ENCODE results near the gene PDZD7. TPM values are rescaled to one million over a fixed set of nuclear protein-coding genes. Genes with fewer than 3 reads are reported as not detected.
A peak's percentile ranks its signal among the peaks of the same experiment; 100 is the strongest.

The PDZD7 gene
- total RNA-seq, 1 donor from 2014 or later: 0.48 TPM

DNA sequence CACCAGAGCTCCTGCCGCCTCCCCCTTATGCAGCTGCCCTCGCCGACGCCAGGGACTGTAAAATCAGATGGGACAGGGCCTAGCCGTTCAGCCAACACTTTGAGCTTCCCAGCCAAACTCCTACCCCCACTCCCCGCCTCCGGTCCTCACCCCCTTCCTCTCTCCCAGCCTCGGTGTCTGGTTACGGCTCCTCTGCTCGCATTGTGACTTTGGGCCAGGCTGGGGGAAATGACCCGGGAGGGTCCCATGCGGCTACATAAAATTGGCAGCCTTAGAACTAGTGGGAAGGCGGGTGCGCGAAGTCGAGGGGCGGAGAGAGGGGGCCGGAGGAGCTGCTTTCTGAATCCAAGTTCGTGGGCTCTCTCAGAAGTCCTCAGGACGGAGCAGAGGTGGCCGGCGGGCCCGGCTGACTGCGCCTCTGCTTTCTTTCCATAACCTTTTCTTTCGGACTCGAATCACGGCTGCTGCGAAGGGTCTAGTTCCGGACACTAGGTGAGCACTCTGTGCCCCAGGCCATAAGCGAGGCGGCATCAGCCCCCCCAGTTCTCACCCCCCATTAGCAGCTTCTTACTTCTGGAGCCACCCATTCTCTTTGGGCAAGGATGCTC lies 30.8 kb upstream of the PDZD7 start, which contains the start of gene KAZALD1:
TSS of gene KAZALD1 (plus strand) at position 366 of the 608 bp plus-strand sequence. CDS start 604 bp downstream, outside the sequence.
- DNase-seq (ENCODE audit: low spot score): peak; percentile 84

DNA sequence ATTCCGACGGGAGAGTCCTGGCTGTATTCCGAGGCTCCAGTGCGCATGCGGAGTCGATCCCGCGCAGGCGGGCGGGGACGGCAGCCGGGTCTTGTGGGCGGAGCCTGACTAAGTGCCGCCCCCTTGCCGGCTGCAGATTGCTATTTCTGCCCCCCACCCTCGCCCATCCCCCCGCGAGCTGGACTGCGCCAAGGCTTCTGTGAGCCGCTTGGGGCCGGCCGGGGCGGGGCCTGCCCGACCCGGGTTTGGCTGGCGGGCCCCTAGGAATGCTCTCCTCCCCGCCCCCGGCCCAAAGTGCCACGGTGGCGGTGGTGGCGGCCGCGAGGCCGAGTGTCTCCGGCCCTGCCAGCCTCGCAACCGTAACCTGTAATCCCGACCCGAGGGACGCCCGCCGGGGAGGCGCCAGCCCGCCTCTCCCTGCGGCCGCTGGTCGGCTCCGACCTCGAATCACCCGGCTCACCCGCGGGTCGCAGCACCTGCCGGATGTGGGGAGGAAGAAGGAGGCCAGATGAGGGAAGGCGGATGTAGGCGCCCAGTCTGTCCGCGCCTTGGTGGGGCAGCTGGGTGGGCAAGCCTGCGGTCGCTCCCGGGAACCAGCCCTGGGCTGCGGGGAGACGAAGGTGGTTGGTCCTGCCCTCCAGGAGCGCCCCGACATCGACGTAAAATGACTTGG lies 30.2 kb upstream of the PDZD7 start:
- DNase-seq (ENCODE audit: low spot score): peak; percentile 97

DNA sequence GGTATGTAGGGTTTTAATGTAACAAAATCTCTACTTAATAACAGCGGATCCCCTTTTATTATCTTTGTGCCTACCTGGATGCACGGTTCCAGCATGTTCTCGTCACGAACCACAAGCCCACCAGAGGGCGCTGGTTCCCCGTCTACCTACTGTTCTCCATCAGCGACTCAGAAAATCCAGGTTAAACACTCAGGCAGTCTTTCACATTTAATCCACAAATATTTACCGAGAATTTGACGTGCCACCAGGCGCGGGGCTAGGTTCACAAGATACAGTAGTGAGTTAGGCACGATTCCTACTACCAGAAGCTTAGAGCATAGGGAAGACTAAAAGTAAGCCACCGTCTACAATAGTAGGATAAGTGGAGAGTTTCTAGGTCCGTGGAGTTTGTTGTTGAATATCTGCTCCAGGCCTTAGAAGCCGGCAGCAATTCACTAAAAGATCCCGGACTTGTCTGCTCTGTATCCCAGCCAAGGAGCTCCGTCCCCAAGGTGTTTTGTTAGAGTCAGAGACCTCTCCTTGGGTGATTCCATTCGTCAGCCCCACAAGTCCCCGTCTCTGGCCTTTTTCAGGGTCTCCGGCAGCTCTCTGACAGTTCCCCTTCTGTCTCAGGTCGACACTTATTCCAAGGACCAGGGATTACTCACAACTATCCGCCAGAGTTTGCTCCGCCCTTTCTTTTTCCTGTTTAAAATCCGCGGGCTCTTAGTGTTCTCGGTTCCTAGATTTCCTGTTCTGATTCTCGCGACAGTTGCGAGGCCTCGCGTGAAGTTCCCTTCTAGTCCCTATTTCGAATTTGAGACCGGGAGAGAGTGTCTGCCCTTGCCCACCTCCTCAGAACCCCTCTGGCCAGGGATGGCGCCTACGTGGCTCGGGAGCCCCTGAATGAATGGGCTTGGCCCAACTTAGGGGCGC lies 29.4 kb upstream of the PDZD7 start:
- peak; percentile 98 for DNase-seq (ENCODE audit: low spot score)

DNA sequence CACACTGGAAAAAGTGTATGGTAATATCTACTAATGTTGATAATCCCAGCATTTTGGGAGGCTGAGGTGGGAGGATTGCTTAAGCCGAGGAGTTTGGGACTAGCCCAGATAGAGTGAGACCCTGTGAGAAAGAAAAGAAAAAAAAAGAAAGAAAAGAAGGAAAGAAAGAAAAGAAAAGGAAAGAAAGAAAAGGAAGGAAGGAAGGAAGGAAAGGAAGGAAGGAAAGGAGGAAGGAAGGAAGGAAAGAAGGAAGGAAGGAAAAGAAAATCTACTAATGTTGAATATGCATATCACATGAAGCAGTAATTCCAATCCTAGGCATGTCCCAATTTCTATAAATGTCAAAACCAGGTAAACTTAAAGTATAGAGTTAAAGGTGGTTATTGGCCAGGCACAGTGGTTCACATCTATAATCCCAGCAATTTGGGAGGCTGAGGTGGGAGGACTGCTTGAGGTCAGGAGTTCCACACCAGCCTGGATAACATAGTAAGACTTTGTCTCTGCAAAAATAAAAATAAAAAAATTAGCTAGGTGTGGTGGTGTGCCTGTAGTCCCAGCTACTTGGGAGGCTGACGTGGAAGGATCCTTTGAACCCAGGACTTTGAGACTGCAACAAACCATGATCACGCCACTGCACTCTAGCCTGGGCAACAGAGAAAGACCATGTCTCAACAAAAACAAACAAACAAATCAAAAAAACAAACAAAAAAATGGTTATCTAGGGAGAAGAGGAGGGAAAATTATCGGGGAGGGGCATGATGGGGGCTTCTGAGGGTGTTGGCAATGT lies 25.6 kb upstream of the PDZD7 start:
- DNase-seq (ENCODE audit: low spot score): no peak

DNA sequence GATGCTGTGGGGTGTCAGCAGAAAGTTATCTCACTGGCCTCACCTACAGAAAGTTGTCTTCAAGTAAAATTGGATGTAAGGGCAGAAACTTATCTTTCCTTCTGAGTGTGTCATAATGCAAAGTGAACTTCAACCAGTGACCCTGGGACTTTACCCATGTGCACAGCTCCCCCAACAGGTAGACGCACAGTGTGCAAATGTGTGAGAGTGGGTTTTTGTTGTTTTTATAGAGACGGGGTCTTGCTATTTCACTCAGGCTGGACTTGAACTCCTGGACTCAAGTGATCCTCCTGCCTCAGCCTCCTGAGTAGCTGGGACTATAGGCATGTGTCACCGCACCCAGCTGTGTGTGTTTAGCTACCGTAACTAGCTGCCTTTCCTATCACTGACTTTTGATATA lies 24.5 kb upstream of the PDZD7 start:
- DNase-seq (ENCODE audit: low spot score): no peak

DNA sequence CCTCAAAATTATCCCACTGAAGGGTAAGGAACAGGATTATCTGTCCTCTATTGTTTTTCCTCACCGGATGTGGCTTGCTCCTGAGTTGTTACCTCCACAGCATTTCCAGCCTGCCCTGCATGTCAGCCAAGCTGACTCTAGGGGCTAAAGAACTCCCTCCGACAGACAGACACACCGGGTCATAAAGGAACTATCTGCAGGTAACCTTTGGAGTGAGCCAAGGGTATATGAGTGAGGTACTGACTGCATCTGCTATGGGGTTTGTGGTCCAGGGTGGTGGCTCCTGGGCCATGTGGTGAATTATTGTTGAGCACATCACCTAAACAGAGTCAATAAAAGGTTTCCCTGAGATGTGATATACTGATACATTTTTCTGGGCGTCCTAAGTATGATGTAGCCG lies 23.9 kb upstream of the PDZD7 start:
- no peak for DNase-seq (ENCODE audit: low spot score)

DNA sequence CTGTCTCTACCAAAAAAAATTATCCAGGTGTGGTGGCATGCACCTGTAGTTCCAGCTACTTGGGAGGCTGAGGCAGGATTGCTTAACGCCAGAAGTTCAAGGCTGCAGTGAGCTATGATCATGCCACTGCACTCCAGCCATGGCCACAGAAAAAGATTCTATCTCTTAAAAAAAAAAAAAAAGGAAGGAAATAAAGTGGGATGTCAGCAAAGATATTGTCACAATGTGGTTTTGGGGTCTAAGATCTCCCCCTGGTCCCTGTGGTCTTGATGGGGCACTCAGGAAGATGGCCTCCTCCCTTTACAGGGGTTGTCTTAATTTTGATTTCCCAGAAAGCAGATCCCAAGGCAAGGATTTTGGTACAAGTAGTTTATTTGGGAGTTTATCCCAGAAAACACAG lies 23.4 kb upstream of the PDZD7 start:
- DNase-seq (ENCODE audit: low spot score): no peak

DNA sequence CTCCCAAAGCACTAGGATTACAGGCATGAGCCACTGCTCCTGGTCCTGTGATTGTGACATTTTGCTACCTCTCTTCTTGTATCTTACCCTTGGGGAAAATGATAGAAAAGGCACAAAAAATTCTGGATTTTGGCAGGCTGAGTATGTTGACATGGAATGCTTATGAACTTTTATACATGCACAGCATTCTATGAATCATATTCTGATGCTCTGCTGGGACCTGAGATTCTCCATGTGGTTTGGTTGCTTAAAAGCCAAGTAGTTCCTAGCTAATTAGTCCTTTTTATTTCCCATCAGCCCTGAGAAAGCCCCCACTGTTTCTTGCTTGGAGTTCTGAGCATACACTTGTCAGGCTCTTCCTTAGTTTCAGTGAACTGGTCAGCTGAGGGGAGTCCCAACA lies 22.6 kb upstream of the PDZD7 start:
- no peak for DNase-seq (ENCODE audit: low spot score)

DNA sequence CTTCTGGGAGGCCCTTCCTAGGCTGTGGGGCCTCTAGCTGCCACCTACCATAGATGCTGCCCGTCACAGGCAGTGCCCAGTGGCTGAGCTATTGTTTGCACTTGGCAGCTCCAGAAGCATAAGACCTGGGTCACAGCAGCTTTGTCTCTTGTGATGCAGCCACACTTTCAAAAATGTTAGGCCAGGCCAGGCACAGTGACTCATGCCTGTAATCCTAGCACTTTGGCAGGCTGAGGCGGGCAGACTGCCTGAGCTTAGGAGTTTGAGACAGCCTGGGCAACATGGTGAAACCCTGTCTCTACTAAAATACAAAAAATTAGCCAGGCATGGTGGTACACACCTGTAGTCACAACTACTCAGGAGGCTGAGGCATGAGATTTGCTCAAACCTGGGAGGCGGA lies 21.4 kb upstream of the PDZD7 start:
- no peak for DNase-seq (ENCODE audit: low spot score)

DNA sequence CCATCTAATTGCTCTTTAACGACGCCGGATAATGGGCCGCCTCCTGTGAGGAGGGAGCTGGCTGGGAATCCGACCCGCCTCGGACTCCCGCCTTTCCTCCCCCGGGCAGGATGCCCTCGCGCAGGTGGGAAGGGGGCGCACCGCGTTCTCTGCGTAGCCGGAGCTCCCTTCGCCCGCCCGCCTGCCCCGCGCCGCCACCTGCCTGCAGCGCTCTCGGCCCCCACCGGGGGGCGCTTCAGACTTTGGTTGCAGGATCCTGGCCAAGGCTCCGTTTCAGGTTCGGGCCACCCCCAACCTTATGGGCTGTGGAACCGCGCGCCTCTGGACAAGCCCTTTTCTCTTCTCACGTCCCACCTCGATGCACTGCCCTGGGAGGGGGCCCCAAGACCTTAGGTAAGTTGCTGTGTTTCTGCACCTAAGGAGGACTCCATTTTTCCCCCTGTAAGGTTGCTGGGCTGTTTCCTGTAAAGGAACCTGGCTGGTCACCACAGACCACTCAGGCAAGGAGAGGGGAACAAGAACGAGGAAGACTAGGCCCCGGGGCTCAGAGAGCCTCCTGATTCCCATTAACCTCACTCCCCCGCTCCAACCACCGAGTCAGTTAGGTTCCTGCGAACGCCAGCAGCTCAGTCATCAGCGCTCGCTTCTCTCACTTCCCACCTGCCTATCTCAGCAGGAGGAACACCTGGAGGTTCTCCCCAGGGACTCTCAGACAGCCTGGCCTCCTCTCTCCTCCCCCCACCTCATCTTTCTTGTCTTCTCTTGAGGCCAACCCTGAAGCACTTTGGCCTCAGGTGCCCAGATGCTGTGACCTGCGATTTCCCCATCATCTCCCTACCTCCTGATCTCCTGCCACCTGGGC lies 19.5 kb upstream of the PDZD7 start:
- DNase-seq (ENCODE audit: low spot score): no peak

DNA sequence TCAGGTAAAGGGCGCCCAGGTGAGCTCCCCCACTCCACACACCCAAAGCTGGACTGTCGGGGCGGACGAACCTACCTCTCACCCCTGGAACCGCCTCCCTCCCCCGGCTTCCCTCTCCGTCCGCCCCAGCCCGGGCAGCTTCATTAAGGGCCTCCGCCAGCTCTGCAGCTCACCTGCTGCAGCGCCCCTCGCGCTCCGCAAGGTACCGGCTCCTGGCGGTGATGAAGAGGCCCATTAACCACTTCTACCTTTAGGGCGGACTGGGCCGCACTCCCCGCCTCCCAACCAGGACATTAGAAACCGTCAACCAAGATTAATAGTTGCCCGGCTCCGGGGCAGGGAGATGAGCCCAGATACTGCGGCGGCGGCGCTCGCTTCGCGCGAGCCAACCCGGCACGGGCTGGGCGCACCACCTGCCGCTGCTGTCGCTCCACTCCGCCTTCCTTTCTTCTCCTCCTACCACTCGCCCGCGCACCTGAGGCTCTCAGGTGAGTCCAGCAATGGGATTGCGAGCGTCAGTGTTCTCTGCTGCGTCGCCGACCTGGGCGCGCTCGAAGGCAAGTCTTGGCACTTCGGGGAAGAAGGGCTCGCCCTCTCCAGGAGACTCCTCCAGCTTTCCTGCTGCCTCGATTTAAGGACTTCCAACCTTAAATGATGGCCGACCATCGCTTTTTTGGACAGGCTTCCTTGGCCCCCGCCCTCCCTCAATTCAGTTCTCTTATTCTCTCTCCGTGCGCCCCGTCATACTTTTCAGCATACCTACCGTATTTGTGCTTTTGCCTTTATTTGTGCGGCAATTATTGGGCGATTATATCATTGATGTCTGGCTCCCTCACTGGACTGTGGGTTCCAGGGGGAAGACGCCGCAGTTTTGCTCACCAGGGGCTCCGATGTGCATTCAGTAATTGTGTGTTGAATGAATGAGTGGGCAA lies 17.3 kb upstream of the PDZD7 start:
- DNase-seq (ENCODE audit: low spot score): no peak

DNA sequence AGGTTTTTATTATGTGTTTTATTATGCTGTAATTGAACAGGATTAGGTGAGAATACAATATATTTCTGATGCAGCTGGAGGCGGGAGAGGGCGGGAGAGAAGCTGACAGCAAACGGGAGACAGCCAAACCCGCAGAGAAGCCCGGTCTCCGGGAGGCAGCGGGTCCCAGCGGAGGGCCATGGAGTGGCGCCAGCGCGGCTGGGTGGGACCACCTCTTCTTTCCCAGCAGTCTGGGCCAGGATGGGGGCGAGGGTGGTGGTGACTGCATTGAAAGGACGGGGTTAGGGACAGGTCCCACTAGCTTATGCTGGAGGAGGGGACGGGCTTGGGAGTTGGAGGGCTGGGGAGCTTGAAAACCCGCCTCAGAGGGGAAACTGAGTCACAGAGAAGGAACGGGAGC lies 16.3 kb upstream of the PDZD7 start:
- DNase-seq (ENCODE audit: low spot score): no peak

DNA sequence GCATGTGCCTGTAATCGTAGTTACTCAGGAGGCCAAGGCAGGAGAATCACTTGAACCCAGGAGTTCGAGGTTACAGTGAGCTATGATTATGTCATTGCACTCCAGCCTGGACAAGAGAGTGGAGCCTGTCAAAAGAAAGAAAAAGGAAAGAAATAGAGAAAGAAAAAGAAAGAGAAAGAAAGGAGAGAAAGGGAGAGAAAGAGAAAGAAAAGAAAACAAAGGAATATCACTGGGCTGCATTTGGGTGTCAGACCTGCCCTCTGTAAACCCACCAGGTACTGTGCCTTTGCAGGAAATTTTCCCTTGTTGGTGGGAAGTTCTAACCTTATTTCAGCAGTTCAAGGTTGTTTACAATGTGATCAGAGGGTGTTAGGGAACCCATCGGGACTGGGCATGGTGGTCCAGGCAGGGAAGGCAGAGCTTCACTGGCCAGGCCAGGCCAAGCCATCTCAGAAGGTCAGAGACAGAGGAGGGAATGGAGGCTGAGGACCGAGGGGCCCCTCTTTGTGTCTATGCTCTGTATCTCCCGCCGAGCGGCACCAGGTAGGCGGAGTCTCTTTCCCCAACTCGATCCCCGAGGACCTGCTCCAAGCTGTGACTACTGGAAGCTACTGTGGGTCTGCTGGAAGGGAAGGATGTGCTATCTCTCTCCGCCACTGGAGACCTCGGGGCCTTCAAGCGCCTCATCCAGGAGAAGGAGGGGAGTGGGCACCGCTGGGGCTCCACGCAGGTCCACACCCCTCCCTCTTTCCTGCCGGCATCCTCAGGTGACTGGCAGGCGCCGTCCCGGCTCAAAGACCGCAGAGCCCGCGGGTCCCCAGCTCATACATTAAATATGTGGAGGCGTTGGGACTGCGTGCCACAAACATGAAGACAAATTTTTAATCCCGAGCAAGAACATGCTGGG lies 15.7 kb upstream of the PDZD7 start:
- DNase-seq (ENCODE audit: low spot score): no peak

DNA sequence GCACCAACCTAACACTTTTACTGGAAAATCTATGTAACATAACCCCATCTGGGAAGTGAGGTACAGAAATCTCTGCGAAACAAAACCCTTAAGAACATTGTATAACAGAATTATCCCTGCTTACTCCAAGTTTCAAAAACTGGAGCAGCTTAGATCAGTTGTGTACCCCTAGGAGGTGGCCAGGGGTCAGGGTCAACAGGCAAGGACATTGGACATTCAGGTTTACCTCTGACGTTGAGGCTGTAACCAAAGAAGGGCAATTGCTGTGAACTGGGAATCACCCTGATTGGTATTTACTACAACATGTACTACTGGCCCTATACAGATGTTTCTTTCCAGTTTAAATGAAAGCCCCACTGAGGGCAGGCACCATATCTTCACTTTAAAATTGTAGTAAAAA lies 13.2 kb upstream of the PDZD7 start:
- no peak for DNase-seq (ENCODE audit: low spot score)

DNA sequence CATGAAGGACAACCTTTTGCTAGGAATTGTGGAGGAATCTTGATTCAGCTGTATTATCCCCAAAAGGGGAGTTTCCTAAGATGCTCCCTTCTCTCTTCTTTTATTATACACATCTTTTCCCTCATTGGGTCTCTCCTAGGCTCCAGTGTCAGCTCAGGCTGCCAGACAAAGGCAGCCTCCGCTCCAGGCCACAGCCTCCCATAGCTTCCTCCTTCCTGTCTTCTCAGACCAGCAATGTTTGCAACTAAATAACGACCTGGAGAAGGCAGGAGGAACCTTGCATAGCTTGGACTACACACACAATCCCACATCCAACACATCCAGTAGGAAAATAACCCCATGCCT lies 12.4 kb upstream of the PDZD7 start:
- no peak for DNase-seq (ENCODE audit: low spot score)

DNA sequence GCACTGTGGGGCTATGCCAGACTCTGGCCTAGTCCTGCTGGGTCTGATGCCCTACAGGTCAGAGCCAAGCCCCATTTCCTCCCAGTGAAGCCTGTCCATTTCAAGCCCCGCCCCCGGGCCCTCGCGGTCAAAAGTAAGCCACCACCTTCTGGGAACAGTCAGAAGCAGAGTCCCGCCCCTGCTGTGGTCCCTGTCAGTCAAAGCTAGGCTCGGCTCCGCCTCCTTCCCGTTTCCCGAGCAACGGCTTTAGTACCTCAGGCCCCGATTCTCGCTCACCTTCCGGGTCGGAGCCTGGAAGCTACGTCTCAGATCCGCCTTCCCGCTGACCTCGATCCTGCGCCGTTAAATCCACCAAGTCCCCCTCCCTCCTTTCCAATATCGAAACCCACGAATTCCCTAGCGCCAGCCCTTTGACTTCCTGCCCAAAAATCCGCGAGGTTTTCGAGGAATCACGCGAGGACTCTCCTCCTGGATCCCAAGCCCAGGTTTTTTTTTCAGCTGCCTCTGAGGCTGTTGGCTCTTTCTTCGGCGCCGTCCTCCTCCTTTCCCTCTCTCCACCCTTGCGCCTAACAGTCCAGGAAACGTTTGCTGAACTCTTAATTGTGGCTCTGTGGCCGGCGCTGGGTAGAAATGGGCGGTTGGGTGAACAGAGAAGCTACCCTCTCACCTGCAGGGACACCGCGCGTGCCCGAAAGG lies 11.9 kb upstream of the PDZD7 start:
- peak; percentile 98 for DNase-seq (ENCODE audit: low spot score)

DNA sequence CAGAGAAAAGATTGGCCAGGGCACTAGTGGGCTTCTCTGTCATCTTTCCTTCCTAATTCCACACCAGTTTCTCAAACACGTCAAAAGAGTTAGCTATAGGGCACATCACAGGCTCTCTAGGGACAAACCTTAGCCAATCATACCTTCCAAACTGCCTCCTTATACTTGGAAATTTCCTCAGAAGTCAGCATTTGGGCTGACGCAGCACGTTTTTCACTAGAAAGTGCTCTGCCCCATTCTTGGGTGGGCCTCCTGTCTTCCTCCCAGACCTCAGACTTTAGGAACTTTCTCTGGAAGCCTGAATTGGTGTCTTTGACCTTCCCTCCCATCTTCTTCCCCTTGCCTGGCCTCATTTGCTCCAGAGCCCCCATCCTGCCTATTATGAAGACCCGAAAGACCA lies 11.2 kb upstream of the PDZD7 start:
- peak; percentile 54 for DNase-seq (ENCODE audit: low spot score)

DNA sequence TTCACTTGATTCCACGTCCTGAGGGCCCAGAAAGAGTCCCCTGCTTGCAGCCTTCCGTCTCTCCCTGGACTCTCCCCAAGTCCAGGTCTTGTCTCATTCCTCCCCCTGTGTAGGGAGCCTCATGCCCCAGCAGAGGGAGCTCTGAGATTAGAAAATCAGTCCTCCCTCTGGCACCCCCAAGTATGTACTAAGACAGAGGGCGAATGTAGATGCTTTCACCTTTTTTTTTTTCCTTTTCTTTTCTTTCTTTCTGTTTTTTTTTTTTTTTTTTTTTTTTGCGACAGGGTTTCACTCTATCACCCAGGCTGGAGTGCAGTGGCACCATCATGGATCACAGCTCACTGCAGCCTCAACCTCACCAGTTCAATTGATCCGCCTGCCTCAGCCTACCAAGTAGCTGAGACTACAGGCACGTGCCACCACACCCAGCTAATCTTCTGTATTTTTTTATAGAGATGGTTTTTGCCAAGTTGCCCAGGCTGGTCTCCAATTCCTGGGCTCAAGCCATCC lies 10.4 kb upstream of the PDZD7 start:
- DNase-seq (ENCODE audit: low spot score): peak; percentile 91
